Stimulated activated CD8-positive, alpha-beta memory T cell treated with anti-CD3 and anti-CD28 coated beads, Interleukin-4, amount 100 ng/mL, for 24 hours (primary cell): ENCODE results near the gene DMBT1.
A peak's percentile ranks its signal among the peaks of the same experiment; 100 is the strongest.
"Not testable (repeated sequence)": the region's sequence is repeated elsewhere in the genome, so short reads cannot be mapped to it uniquely, and the experiment has no call there.

Experiments
- DNase-seq: peaks from one replicate; pipeline ENCODE4 v3.0.0-alpha.2; 2020; ENCODE audit warnings: low read depth

Gene DMBT1

DNA sequence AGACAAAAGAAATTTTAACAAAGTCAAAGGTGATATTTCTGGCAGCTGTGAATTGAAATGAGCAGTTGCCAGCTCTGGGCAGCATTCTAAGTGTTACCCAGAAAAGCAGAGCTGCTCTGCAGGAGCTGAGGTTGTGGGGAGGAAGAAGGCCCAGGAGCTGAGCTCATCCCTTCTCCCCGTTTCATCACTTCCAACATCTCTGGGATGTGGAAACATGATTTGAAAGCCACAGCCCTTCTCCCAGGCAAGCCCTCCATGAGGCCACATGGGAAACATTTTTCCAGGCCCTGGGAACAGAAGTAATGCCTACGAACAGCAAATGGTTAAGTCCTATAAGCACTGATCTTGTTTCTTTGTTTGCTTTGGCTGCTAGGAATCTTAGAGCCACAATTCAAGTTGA is 10.9 kb upstream of the DMBT1 start:
- DNase-seq = no peak

DNA sequence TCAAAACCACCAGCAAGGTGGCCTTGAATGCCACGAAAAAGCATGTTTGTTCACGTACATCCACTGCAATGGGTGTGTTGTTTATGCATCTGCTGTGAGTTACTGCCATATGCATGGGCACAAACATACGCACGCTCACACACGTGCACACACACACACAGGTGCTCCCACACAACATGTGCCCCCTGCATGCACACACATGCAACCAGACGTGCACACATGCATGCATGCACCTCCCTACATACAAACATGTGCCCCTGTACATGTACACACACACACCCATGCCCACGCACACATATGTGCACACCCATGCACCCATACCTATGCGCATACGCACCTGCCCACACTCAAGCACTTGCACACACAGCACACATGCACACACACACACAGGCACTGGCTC is 10.1 kb upstream of the DMBT1 start:
- no peak for DNase-seq

DNA sequence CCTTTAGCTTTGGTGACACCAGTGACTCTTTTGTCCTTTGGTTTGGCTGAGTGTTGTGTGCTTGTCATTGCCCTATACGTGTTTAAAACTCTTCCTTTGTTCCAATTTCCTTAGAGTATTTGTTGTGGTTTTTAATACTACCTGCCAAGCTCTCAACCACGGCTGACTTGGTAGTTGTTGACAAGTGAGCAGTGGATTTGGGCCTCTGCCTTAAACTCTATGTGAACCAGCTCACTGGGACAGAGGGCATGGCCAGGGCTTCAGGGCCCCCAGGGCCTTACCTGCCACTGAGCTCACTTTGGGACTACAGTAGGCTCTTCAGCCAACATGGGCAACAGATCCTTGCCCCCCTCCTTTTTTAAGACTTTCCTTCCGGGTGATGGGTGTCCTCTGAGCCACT is 9.6 kb upstream of the DMBT1 start:
- no peak for DNase-seq

DNA sequence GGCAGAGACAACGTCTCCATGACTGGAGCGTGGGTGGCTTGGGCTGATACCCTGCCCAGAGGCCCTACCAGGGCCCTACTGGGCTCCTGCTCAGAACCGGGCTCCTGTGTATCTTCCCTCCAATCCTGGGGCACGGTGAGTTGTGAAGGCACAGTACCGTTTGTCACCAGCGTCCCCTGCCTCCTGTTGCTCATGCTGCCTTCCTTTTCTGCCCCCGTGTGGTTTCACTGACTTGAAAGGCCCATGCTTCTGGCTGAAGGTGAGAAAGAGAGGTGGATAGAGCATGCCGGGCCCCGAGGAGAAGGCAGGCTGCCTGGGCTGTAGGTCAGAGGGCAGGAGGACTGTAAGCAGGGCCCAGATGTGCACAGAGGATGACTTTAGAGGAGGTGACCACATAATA is 9.1 kb upstream of the DMBT1 start:
- DNase-seq = peak; percentile 13

DNA sequence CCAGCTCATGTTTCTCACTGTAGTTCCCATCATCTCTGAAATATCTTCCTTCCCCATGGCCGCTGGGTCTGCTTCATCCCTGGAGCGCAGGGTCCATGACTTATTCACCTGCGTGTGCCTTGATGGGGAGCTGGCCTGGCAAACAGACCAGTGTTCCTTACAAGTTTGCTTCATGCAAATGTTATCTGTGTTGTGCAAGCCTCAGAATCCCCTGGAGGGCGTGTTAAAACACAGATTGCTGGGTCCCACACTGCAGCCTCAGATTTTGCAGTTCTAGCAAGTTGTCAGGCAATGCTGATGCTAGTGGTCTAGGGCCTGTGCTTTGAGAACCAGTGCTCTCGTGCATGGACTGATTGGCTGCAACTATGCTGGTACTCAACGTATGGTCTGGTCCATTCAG is 7.2 kb upstream of the DMBT1 start:
- DNase-seq = no peak

DNA sequence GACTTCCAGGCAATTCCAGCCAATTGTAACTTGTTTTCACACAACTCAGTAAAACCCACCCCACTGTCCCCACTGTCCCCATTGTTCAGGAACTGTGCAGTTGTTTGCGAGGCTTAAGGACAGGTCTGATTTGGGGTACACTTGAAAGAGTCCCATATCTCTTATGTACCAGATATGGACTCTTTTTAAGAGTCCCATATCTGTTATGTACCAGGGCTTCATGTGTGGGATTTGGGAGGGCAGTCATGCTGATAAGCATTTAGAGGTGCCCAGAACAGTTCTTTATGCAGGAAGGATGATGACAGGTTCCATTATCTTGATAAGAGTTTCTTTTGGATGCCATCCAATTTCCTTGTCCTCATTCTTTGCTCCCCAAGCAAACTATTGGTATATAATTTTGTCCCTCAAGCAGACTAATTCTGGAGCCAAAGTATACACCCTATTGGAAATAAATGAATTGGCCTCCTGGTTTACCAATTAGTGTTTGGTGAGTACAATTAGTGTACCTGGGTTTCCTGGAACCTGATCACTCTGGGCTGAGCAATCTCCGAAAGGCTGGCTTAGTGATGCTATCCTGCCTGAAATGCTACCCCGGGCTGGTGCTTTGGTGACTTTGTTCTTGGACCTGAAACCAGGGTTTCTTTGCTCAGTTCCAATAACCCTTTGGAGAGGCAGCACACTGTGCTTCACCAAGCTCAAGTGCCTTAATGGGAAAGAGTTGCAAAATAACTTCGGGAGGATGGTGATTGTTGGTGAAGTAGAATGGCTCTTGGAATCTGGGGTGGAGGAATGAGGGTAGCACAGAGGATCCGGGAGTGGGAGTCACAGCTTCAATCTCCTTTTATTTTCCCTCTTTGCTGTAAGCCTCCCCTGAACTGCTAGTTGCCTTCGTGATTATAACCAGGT is 6.2 kb upstream of the DMBT1 start:
- no peak for DNase-seq

DNA sequence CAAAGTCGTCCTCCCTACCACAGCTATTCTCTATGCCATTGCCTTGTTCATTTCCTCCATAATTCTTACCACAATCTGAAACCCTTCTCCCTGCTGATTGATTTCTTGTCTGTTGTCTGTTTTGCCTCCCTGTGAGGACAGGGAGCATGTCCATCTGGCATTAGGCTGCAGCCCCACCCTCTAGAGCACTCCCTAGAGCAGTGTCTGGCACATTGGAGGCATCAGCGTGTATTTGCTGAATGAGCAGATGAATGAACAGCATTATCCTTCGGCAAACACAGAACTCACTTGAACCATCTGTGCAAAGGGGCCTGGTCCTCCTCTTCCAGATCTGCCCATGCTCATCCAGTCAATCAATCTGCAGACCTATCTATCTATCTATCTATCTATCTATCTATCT is 5.1 kb upstream of the DMBT1 start:
- DNase-seq = no peak

DNA sequence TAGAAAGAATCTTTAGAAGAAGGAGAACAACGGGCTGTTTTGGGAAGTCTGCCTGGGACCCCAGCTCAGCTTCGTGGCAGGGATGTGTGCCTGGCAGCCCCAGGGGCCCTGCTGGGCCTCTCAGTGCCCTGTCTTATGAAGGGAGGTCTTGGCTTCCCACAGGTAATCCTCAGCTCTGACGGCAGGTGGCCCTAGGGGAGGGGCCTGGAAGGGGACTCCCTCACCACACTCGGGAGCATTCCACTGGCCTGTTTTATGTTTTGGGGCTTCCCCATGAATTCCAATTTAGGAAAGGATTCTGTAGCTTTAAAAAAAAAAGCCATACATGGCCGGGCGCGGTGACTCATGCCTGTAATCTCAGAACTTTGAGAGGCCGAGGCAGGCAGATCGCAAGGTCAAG is 3.0 kb upstream of the DMBT1 start:
- DNase-seq = no peak

DNA sequence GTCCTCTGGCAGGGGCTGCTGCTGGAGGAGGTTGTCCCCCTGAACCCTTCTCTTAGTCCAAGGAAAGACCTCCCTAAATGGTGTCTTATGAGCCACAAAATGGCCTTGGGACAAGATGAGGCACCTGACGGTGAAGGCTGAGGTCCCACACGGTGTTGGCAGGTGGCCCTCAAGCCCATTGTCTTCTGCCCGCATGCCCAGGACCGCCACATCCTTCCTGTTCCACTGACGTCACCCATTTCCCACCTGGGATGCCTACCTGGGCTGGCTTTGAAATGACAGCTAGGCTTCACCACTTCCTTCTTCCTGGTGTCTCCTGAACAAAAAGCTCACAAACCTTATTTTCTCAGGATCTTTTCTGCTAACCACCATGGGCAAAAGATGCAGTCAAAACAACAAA is 2.1 kb upstream of the DMBT1 start:
- DNase-seq = no peak

DNA sequence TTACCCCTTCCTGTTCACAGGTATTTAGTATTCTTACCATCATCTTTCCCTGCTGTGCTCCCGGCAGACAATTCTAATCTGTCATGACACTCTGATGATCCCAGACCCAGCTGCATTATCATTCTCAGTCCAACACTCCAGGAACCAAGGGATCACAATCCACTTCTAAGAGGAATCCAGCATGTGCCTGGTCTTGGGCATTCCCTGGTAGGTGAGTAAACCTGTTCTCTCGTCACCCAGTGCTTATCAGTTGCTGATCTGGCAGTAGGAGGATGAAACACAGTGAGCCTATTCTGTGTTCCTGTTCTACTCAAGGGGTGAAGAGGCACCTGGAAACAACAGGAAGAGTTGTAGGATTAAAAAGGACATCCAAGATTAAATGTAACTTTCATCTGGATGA is 1.3 kb upstream of the DMBT1 start:
- no peak for DNase-seq

DNA sequence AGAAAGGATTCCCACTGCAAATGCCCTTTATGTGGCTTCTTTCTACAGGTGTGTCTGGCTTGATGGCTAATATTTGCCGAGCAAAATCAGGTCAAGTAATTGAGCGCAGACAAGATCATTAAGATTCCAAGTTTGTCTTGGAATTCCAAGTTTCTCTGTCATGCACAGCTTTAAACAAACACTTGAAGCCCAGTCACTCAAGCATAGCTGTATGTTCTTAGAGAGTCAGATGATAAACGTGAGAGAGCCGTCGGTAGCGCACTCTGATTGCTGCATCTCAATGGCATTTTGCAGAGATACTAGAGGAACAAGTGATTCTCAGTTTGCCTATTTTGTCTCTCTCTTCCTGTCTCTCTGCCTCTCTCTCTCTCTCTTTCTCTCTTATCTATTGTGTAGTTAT is 658 bp downstream of the DMBT1 start:
- no peak for DNase-seq

DNA sequence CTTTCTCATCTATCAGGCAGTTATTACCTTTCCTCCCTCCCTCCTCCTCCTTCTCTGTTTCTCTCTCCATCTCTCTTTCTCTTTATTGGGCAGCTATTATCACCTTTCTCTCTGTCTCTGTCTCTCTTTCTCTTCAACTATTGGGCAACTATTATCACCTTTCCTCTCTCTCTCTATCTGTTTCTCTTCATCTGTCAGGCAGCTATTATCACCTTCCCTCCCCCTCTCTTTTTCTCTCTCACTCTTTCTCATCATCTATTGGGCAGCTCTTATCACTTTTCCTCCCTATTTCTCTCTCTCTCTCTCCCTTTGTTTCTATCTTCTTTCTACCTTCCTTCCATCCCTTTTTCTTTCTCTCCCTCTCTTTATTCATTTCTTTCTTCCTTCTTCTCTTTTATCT is 1.2 kb downstream of the DMBT1 start:
- no peak for DNase-seq

DNA sequence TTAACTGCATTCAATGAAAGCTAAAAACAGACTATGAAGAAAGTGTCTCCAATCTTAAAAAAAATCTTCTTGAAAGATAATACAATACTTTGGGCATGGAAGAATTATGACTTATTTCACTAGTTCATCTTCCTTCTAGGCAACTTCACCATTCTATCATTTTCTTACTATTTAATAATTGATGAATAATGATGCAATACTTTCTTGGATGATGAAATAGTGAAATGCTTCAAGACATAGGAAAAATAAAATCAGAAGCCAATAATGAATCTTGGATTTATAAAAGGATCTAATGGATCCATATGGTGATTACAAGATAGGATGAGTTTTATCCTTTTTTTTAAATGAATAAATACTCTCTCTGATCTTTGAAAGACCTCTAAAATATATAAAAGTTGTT is 4.4 kb downstream of the DMBT1 start:
- DNase-seq = no peak

DNA sequence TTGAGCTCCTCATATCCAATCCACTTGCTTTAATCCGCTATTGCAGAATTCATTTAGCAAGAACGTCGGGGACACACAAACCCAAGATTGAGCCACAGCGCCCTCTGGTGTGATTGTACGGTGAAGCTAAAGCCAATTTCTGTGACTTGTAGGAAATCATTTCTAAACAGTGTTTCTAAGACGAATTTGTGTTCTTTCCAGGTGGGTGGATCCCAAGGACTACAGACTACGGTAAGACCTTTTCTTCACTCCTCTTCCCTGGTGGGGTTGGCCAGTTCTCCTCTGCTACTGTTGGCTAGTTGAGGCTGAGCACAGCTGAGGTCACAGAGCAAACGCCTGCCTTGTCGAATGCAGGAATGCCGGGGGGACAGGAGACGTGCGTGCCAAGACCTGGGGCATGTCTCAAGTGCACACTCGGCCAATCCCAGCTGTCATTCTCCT is 5.2 kb downstream of the DMBT1 start:
- DNase-seq = peak; percentile 50

DNA sequence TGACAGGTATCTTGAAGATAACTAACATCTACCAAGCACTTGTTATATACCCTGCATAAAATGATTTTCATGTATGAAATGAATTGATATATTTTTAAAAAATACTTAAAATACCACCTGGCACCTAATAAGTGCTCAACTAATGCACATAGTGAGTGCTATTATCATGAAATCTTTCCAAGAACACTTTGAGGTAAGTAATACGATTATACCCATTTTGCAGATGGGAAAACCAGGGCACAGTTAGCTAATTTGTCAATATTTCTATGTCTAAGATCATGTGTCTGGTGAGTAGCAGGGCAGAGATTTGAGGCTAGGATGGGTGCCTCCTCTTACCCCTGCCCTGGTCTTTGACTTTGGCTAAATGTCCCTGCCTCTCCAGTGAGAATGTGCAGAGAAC is 6.1 kb downstream of the DMBT1 start:
- DNase-seq = no peak

DNA sequence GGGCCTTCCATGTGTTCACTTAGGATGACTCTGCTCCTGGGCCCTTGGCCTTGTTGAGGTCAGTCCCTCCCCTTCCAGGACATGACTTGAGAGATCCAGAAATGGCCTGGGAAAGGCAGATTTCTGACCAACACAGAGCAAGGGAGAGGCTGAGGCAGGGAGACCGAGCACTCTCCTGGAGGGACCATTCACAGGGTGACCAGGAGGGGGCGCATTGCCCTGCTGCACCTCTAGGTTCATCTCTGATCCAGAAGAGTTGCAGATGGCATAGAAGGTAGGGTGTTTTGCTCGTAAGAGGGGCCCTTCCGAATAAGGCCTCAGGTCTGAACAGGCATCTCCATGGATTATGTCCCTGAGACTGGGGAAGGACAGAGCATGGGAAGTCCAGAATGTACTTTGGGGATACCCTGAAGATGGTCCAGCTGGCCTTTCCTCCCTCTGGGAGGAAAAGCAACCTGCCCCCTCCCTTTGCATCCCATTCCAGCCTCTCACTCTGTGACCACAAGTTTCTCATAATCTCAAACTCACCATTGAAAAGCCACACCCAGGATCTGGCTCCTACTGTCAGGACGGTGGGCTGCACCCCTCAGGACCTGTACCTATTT is 6.6 kb downstream of the DMBT1 start:
- peak; percentile 2 for DNase-seq

DNA sequence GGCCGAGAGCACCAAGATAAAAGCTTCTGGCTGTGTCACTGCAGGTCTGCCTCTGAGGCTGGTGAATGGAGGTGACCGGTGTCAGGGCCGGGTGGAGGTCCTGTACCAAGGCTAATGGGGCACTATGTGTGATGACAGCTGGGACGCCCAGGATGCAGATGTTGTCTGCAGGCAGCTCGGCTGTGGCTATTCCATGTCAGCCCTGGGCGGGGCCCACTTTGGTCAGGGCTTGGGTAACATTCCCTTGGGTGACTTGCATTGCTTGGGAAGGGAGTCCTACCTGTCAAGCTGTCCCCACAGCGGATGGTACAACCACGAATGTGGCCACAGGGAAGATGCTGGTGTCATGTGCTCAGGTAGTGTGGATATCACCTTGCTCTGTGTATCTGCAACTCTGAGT is 8.0 kb downstream of the DMBT1 start:
- DNase-seq = no peak

DNA sequence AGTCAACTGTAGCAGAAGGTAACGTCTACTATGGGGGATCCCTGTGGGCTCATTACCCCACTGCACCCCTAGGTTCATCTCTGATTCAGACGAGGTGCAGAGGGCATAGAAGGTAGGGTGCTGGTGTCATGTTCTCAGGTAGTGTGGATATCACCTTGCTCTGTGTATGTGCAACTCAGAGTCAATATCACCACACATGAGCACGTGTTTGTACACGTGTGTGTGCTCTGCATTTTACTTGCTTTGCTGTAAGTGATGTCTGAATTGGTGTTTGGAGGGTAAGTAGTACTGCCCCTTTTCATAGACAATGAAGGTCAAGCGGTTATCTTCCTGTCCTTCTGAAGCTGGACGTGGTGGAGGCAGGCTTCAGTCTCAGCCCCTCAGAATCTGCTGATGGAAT is 10.4 kb downstream of the DMBT1 start:
- no peak for DNase-seq

DNA sequence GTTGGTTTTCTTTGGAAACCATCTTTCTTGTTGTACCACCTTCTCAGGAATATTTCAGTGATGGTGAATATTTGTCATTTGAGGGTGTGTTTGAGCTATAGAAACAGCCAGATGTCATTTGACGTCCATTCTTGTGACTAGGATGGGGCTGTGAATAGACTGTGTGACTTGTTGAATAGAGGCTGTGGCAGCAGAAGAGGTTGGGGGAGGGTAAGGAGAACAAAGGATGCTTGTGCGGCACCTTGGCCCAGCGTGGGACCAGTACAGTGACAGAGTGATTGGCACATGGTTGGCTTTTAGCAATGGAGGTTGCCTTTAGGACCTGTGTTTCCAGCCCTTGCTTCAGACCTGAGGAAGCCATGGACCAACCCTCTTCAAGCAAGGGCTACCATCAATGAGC is 11.3 kb downstream of the DMBT1 start:
- no peak for DNase-seq

DNA sequence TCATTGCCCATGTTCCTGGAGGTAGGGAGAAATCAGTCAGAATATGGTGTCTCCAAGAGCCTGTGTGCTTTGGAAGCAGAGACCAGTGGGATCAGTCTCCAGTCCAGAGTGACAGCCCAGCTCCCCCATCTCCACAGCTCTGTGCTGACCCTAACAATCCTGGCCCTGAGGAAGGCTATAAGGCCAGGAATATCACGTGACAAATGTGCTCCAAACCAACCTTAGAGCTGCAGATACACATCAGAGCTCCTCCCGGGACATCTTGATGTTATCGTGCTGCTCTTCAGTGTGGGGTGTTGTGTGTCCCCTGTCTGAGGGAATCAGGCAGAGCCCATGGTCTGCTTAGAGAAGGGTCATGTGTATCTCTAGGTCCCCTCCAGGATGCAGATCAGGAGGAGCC is 15.2 kb downstream of the DMBT1 start:
- DNase-seq = no peak

DNA sequence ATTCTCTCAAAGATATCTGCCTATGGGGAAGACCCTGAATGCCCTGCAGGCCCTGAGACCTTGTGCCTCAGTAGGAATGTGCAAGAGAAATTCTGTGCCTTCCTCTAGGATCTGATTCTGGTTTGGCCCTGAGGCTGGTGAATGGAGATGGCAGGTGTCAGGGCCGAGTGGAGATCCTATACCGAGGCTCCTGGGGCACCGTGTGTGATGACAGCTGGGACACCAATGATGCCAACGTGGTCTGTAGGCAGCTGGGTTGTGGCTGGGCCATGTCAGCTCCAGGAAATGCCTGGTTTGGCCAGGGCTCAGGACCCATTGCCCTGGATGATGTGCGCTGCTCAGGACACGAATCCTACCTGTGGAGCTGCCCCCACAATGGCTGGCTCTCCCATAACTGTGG is 15.7 kb downstream of the DMBT1 start:
- DNase-seq = no peak

DNA sequence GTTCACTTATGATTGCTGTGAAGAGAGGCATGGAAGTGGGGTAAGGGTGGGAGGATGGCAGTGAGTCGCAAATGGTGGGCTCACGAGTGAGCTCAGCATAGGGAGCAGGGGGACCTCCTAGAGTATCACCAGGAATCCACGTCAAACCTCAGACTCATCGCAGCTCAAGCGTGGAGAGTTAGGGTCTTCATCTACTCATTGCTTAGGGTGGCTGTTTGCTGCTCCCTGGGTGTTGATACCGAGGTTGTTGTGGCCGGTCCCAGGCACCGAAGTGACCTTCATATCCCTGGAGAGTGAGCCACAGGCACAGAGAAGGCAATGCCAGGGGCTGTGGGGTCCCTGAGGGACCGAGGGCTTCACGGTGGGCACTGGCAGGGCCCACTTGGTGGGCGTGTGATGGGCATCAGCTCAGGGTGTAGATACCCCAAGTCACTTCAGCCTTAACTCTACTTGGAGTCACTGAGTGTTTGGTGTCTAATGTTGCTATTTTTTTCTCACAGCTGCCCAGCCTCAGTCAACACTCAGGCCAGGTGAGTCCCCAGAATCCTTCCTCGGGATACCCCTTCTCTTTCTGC is 16.8 kb downstream of the DMBT1 start:
- DNase-seq = no peak

DNA sequence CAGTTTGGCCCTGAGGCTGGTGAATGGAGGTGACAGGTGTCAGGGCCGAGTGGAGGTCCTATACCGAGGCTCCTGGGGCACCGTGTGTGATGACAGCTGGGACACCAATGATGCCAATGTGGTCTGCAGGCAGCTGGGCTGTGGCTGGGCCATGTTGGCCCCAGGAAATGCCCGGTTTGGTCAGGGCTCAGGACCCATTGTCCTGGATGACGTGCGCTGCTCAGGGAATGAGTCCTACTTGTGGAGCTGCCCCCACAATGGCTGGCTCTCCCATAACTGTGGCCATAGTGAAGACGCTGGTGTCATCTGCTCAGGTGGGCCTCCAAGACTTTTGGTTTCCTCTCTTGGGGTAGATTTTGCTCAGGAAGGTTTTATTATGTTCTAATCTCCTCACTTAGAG is 25.5 kb downstream of the DMBT1 start:
- not testable (repeated sequence) for DNase-seq
